ENCODE results near the gene CDC37L1.
A peak's percentile ranks its signal among the peaks of the same experiment; 100 is the strongest.
"Not testable (repeated sequence)": the region's sequence is repeated elsewhere in the genome, so short reads cannot be mapped to it uniquely, and the experiment has no call there.

CDC37L1 gene

DNA sequence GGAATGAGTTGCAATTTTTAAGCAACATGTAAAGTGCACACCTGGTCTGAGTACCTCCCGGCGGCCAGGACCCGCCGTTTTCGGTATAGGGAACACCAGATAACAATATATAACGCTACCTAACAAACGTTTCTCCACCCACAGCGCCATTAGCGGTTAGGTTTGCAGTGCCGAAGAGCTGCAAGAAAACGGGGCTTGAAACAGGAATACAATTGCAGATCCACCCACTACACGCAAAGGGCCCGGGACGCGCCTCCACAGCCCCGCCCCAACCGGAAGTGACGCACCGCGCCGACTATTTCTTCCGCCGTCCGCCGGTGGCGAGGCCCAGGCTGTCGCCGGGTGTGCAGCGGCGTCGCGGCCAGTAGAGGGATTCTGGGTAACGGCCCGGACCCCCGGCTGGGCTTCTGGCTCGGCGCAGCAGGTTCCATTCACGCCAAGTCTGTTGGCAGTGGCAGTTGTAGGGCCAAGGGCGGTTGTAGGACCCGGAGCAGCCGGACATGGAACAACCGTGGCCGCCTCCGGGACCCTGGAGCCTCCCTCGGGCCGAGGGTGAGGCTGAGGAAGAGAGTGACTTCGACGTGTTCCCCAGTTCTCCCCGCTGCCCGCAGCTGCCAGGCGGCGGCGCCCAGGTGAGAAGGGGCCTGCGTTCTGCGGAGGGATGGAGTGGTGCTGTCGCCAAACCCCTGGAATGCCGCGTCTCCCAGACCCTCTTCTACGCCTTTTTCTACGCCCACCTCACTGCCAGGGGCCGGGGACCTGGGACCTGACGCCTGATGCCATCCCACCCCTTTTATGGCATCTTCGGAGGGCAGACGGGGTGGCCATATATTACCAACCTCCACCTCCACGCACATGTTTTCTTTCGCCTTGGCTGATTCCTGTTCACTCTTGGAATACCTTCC, at the start of gene CDC37L1:
TSS of gene CDC37L1 (plus strand) at position 302 of the 905 bp plus-strand sequence. CDS start at position 501, 199 bp downstream.
- peak; percentile 99 for DNase-seq (ENCODE audit: low read depth)

DNA sequence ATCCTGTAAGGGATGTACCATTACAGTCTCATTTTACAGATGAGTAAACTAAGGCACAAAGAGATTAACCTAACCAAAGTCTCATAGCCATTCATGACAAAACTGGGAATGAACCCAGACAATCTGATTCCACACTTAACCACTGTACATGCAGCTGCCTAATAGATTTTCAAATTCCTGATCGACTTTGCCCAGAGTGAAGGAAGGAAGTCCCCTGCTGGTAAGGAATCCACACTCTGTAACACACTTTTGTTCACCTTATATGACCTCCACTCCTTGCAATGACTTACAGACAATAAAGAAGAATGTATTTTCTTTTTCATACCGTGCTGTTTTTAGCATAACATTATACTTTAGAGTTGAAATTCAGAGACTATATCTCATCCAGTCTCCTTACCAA, 48.5 kb upstream of the CDC37L1 start:
- DNase-seq (ENCODE audit: low read depth) = no peak

DNA sequence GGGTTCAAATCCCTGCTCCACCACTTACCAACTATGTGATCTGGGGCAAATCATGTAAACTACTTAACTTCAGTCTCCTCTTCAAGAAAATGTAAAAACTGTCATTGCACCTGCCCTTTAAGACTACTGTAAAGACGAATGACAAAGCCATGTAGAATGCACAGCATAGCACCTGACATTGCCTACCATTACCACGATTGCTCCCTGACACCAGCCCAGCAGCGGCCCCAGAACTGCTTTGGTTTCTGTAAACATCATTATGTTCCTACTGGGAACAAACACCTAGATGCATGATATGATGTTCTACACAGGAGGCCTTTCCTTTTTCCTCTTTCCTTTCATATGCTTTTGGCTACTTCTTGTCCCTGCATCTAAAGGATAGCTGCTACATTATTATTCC, 40.4 kb upstream of the CDC37L1 start:
- no peak for DNase-seq (ENCODE audit: low read depth)

DNA sequence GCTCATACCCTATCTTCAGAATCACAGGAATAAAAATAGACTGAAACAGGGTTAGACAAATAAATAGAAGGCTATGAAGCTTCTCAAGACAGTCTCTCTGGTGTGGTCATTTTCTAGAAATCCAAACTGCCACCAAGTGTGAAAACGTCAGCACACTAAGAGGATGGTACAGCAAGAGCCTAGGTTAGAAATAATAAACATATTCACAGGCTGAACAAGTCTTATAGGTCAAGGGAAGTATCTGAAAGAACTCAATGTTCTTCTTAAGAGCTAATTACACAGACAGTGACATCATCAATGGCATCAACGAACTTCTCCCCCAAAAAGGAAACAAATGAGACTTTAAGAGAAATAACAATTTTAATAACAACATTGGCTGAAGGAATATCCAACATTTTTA, 39.9 kb upstream of the CDC37L1 start:
- no peak for DNase-seq (ENCODE audit: low read depth)

DNA sequence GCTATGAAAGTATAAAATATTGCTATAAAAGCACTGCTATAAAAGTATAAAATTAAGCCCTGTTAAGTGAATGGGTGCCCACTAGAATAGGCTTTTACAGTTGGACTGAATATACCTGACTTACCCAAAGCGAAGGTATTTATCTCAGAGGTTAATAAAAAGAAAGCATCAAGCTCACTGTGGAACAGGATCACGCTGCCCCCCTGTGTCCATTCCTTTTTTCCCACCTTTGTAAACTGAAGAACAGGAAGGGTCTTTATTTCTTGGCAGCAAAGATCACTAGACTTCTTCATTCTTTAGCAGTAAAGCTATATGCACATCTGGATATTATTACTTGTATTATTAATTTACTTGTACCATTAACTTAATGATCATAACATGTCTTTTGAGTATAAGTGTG, 39.3 kb upstream of the CDC37L1 start:
- peak; percentile 12 for DNase-seq (ENCODE audit: low read depth)

DNA sequence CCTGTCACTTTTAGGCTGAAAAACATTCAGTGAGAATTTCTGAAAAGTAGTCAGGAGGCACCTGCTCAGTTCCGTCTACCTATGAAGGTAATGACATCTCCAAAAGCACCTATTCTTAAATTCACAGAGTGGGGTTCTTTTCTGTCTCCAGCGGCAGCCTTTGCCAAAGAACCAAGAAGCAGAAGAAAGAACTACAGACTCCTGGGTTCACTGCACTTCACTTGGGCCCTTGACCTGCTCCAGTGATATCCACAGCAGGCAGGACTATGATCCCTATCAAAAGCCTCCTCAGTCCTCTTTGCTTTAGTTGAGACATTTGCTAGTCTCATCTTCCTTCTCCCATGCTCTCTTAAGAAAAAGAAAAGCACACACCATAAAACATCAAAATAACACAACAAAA, 37.0 kb upstream of the CDC37L1 start:
- no peak for DNase-seq (ENCODE audit: low read depth)

DNA sequence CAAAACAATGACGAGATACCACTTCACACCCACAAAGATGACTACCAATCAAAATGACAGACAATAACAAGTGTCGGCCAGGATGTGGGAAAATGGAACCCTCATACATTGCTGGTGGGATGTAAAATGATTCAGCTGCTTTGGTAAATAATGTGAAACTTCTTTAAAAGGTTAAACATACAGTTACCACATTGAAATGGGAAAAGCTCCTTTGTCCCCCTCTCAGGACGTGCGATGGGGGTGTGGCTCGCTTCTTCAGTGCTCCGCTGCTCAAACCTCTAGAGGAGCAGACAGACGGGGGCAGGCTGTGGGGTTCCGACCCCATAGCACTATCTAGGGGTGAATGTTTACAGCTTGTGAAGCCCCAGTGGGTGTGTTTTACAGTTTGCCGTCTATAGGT, 25.3 kb upstream of the CDC37L1 start:
- no peak for DNase-seq (ENCODE audit: low read depth)

DNA sequence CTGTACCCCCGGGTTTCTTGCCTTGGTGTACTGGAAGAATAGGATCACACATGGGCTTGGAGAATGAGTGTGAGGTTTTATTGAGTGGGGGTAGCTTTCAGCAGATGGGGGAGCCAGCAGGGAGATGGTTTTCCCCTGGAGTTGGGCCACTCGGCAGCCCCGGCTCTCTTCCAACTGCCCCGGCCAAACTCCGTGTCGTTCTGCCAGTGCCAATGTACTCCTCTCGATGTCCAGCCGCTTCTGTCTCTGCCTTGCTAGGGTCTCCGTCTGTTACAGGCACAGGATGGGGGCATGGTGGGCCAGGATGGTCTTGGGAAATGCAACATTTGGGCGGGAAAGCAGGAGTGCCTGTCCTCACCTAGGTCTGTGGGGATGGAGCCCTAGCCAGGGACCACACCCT, 24.8 kb upstream of the CDC37L1 start:
- DNase-seq (ENCODE audit: low read depth) = no peak

DNA sequence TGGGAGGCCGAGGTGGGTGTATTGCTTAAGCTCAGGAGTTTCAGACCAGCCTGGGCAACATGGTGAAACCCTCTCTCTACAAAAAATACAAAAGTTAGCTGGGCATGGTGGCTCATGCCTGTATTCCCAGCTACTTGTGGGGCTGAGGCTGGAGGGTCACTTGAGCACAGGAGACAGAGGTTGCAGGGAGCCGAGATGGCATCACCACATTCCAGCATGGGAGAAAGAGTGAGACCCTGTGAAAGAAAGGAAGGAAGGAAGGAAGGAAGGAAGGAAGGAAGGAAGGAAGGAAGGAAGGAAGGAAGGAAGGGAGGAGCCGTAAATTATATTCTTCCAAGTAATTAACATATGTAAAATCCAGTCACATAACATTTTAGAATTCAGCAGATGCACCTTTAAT, 23.2 kb upstream of the CDC37L1 start:
- DNase-seq (ENCODE audit: low read depth) = not testable (repeated sequence)

DNA sequence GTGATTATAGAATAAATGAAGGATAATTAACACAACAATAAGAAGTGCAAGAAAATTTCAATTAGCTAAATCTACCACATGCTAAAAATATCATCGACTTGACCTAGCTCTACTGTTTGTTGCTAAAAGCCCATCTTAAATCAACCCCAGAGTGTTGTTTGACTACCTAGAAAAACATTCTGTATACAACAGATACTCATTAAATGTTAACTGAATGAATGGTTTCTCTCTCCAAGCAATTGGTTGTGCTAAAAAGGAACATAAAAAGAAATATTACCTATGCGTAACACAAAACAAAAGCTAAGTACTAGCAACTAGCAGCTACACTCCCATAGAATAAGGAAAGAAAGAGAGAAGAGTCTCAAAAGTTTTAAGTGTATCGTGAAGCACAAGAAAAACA, 22.7 kb upstream of the CDC37L1 start:
- DNase-seq (ENCODE audit: low read depth) = no peak

DNA sequence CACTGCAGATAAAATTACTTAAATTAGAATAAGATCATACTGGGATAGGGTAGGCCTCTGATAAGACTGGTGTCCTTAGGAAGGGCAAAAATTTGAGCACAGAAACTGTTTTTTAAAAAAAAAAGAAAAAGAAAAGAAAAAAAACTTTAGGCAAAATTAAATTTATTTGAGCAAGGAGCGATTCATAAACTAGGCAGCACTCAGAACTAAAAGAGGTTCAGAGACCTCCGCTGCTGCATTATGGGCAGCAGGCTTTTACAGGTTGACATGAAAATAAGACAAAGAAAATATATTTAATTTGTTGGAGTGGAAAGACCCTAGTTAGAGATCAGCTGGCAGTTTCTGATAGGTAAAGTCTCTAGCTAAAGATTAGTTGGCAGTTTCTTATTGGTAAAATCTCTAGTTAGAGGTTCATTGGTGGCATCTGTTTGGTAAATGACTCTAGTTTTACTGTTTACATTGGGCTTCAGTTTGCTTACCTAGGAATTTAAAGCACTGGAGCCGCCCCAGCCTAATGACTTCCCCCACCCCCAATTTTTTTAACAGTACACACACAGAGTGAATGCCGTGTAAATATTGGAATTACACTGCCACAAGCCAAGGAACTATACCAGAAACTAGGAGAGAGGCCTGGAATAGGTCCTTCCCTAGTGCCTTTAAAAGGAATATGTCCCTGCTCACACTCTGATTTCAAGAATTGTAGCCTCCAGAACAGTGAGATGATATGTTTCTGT, 21.8 kb upstream of the CDC37L1 start:
- no peak for DNase-seq (ENCODE audit: low read depth)

DNA sequence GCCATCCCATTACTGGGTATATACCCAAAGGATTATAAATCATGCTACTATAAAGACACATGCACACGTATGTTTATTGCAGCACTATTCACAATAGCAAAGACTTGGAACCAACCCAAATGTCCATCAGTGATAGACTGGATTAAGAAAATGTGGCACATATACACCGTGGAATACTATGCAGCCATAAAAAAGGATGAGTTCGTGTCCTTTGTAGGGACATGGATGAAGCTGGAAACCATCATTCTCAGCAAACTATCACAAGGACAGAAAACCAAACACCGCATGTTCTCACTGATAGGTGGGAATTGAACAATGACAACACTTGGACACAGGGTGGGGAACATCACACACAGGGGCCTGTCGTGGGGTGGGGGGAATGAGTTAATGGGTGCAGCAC, 18.7 kb upstream of the CDC37L1 start:
- not testable (repeated sequence) for DNase-seq (ENCODE audit: low read depth)

DNA sequence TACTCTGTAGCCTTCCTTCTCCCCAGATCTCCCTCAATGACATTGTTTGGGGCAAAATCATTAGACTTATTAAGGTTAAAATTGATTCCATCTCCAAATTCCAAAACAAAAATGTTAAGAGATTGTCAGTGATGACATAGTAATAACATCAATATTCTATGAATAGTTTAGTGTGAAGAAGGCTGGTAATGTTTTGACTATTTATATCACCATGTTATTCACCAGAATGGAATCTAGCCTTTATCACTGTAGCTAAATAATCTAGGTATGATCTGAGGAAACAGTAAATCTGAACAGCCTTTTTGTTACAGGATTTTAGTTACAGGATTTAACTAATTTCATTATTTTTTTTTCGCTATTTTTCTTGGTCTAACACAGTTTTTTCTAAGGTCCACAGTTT, 18.2 kb upstream of the CDC37L1 start:
- no peak for DNase-seq (ENCODE audit: low read depth)

DNA sequence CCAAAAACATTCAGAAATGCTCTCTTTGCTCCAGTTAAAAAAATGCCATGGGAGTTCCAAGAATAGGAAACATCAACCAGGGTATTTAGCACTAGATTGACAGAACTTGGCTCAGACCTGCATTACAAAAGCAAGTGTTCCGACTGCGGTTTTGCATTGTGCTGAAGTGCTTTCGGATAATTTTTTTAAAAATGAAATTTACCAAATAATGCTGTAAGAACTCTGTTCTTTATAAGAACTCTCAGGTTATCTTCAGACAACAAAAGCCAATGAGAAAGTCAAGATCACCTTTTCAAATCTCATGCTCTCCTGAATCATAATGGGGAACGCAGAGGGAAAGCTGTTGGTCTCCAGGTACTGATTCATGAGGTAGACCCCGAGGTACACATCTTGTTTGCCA, 17.8 kb upstream of the CDC37L1 start:
- DNase-seq (ENCODE audit: low read depth) = no peak

DNA sequence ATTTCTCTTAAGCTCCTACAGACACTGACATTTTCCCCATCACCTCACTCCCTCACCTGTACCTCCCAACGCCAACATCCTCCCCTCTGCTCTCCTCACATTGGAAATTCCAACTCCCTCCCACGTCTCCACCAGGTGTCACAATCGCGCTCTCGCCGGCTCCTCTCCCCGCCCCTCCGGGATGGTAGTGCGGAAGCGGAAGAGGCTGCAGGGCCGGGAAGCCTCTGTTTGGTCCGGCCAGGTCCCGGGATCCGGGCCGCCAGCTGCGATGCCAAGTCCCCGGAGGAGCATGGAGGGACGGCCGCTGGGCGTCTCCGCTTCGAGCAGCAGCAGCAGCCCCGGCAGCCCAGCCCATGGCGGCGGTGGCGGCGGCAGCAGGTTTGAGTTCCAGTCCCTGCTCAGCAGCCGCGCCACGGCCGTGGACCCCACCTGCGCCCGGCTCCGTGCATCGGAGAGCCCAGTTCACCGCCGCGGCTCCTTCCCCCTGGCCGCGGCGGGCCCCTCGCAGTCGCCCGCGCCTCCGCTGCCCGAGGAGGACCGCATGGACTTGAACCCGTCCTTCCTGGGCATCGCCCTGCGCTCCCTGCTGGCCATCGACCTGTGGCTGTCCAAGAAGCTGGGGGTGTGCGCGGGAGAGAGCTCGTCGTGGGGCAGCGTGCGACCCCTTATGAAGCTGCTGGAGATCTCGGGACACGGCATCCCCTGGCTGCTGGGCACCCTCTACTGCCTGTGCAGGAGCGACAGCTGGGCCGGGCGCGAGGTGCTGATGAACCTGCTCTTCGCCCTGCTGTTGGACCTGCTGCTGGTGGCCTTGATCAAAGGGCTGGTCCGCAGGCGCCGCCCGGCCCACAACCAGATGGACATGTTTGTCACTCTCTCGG, 17.0 kb upstream of the CDC37L1 start, which contains the start of gene PLPP6:
TSS of gene PLPP6 (plus strand) at position 187 of the 881 bp plus-strand sequence. CDS start at position 269, 82 bp downstream.
- DNase-seq (ENCODE audit: low read depth) = peak; percentile 59

DNA sequence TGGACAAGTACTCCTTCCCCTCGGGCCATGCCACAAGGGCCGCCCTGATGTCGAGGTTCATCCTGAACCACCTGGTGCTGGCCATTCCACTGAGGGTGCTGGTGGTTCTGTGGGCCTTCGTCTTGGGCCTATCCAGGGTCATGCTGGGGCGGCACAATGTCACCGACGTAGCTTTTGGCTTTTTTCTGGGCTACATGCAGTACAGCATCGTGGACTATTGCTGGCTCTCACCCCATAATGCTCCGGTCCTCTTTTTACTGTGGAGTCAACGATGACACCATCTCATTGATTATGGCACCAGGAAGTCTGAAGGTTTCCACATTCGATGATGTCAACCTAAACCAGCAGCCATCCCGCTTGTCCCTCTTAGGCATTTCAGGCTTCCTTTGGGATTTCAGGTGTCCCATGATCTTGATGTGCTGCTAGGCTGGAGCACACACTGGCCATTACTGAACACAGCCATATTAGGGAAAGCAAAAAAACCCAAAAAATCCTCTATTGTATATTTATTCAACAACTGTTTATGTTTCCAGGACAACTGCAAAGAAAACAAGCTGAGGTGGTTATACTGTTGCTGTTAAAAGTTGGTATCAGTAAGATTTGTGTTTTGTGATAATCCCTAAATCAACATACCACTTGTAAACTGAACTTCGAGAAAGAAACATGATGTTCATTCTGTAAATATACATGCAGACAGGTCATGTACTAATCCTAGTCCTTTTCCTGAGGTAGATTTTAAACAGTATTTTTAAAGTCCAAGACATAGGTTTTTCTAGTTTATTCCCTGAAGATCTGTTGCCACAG, 16.2 kb upstream of the CDC37L1 start:
- no peak for DNase-seq (ENCODE audit: low read depth)

DNA sequence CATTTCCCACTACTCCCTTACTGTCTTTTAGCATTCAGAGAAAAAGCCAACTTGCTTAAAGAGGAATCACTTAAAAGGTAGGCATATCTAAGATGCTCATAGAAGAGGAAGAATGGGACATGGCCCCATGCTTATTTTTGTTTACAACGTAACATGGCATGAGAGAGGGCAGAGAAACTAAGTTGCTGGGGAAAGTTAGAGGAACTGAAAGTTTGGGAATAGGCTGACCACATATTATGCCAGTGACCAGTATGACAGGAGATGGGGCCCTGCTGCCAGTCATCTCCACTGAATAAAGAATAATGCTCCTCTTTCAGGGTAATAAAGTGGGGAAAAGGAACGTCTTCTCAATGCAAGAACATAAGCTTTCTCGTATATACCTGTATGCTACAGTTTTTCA, 15.4 kb upstream of the CDC37L1 start:
- DNase-seq (ENCODE audit: low read depth) = no peak

DNA sequence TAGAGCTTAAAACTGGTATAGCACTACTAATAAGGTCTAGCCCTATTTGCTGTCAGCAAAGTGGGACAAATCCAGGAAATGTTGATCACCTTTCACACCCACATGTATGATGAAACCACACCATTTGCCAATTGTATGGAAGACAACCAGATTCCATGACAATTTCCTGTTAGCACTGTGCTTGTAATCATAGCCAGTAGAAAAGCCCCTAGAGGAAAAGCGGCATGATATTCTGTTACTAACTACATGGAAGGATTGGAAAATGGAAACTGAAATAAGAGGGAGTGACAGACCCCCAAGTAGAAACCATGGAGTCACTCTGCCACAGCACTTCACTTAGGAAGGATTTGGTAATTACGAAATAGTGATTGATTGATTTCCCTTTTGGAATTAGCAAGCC, 14.0 kb upstream of the CDC37L1 start:
- DNase-seq (ENCODE audit: low read depth) = no peak

DNA sequence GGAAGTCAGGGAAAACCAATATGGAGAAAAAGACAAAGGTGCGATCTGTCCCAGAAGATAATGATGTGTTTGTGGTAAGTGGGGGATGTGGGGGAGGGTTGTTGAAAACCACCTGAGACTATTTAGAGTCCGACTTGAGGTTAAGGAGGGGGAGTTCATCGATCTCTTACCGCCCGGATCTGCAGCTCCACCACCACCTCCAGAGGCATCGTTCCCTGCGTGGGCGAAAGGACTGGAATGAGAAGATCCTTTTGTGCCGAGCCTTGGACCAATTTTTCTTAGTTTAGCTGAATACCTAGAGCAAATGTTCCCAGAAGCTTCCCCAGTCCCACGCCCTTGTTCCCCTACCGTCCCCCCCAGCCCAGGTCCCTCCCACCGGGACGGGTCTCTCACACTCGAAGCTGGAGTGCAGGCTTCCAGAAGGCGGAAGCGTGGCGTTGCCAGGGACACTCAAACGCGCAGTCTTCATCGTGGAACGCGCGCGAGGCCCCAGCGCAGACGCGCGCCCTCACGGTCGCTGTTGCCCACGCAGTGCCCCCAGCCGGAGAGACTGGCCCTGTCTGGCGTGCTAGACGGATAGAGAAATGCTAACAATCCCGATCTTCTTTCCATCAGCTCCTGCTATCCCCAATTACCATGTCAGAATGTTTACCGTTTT, 13.2 kb upstream of the CDC37L1 start, which contains the start of gene SPATA6L:
TSS of gene SPATA6L (minus strand) at position 439 of the 658 bp plus-strand sequence. CDS start at position 209, 230 bp downstream.
- DNase-seq (ENCODE audit: low read depth) = peak; percentile 9

DNA sequence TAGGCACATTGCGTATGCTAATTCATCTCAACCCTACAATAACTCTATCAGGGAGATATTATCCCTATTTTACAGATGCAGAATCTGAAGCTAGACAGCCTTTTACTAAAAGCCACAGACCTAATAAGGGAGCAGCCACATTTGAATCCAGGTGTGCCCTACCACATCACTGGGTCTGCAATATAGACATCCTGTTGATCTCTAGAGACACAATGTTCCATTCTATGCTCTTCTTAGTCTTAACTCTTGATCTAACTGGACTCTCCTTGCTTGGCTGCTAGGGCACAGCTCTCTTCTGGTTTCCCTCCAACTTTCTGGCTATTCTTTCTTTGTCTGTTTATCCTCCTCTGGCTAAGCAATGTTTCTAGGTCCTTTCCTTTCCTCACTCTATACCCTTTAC, 11.7 kb upstream of the CDC37L1 start:
- no peak for DNase-seq (ENCODE audit: low read depth)

DNA sequence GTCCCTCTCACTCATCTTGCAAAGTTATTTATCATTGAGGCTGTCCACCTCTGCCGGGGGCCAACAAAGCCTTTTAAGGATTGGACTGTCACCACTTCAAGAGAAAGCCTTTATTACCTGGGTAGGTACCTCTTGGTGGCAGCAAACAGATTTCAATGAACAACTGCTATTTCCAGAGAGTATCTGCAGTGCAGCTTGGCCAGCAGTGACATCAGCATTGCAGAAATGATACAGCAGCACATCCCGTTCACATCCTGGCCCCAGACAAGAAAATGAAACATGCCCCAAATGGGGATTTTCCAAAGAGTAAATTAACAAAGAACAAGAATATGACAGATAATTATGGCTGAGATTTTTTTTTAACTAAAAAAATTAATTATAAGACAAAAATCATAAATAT, 10.8 kb upstream of the CDC37L1 start:
- no peak for DNase-seq (ENCODE audit: low read depth)
